PC-3 (cell line): ENCODE measurements around the gene ATXN7L2. TPM values are rescaled to one million over a fixed set of nuclear protein-coding genes. Genes with fewer than 3 reads are reported as not detected.

Source experiments
- ATAC-seq: fragments of 200-7000 bp; cut with Tn5 transposase; 2 replicates; pipeline ENCODE4 v1.9.1; 2020; ENCODE audit warnings: mild to moderate bottlenecking, moderate library complexity
- BruUV-seq: library from RNA; stranded (reverse); fragments of 400-500 nt; replicated peaks from 2 replicates; lab custom pipeline; 2021; lab: Mats Ljungman, UMichigan
- CTCF ChIA-PET: fragments of 300-600 bp; sonication (Branson Sonifier 250); formaldehyde crosslinking; loops from one replicate; lab custom pipeline; 2022; ENCODE audit warnings: antibody characterized with exemption; lab: Charles Lee
- POLR2A ChIA-PET: fragments of 300-600 bp; sonication (Branson Sonifier 250); formaldehyde crosslinking; loops from one replicate; lab custom pipeline; 2022; ENCODE audit warnings: antibody characterized with exemption; ENCODE audit not compliant: unreplicated experiment; lab: Charles Lee
- DNase-seq: peaks from one replicate; pipeline ENCODE4 v3.0.0-alpha.2; 2015
- H2AFZ ChIP-seq: fragments of 300-600 bp; sonication (generic); 2 replicates; pipeline ENCODE4 v1.6.0; 2016; ENCODE audit warnings: antibody characterized with exemption, low read length
- H3F3A ChIP-seq: fragments of 300-600 bp; sonication (generic); one replicate; pipeline ENCODE4 v1.6.0; 2017; ENCODE audit warnings: antibody characterized with exemption, low read length, control low read depth, mild to moderate bottlenecking; ENCODE audit not compliant: unreplicated experiment
- H3K27ac ChIP-seq: fragments of 300-600 bp; sonication (generic); 2 replicates; pipeline ENCODE4 v1.5.1; 2016; ENCODE audit warnings: mild to moderate bottlenecking, low read length
- H3K27me3 ChIP-seq: fragments of 300-600 bp; sonication (generic); 2 replicates; pipeline ENCODE4 v1.6.1; 2016; ENCODE audit warnings: low read length, mixed read lengths
- H3K36me3 ChIP-seq: fragments of 300-600 bp; sonication (generic); 2 replicates; pipeline ENCODE4 v1.6.1; 2016; ENCODE audit warnings: low read depth, mixed run types, low read length, mixed read lengths
- H3K4me1 ChIP-seq: fragments of 300-600 bp; sonication (generic); 2 replicates; pipeline ENCODE4 v1.5.1; 2016; ENCODE audit warnings: low read length; ENCODE audit not compliant: insufficient read depth
- H3K4me2 ChIP-seq: fragments of 300-600 bp; sonication (generic); 2 replicates; pipeline ENCODE4 v1.6.0; 2016; ENCODE audit warnings: low read length
- H3K4me3 ChIP-seq: fragments of 300-600 bp; sonication (generic); 2 replicates; pipeline ENCODE4 v1.5.1; 2016; ENCODE audit warnings: mild to moderate bottlenecking, low read length, mixed read lengths
- H3K79me2 ChIP-seq: fragments of 300-600 bp; sonication (generic); 2 replicates; pipeline ENCODE4 v1.6.1; 2017; ENCODE audit warnings: low read length, mixed read lengths
- H3K9ac ChIP-seq: fragments of 300-600 bp; sonication (generic); 2 replicates; pipeline ENCODE4 v1.6.0; 2016; ENCODE audit warnings: mild to moderate bottlenecking, low read length
- H3K9me2 ChIP-seq: fragments of 300-600 bp; sonication (generic); replicated peaks from 2 replicates; pipeline ENCODE4 v1.6.1; 2016; ENCODE audit warnings: mixed run types, low read length, mixed read lengths
- H3K9me3 ChIP-seq: fragments of 300-600 bp; sonication (generic); 2 replicates; pipeline ENCODE4 v1.6.1; 2016; ENCODE audit warnings: low read length, mixed read lengths
- H4K20me1 ChIP-seq: fragments of 300-600 bp; sonication (generic); 2 replicates; pipeline ENCODE4 v1.6.1; 2016; ENCODE audit warnings: low read length, mixed read lengths
- EZH2 ChIP-seq: fragments of 300-600 bp; sonication (generic); IDR thresholded peaks from one replicate; pipeline ENCODE4 v1.6.1; 2017; ENCODE audit warnings: antibody characterized with exemption, mild to moderate bottlenecking, low read length; ENCODE audit not compliant: unreplicated experiment
- EZH2phosphoT487 ChIP-seq: fragments of 300-600 bp; sonication (generic); IDR thresholded peaks from 2 replicates; pipeline ENCODE4 v1.6.1; 2018; ENCODE audit warnings: mild to moderate bottlenecking, antibody characterized with exemption, low read length, borderline replicate concordance
- intact Hi-C: fragments of 100-400 bp; cut with micrococcal nuclease; formaldehyde crosslinking; loops from 2 replicates; pipeline ENCODE4 v1.9.0; 2023
- total RNA-seq: library from RNA; depleted of rRNA; stranded (reverse); fragments of >200 nt; gene quantifications from 2 replicates; pipeline ENCODE4 v1.2.3, GENCODE V29; 2014
- TF ChIP-seq, protein P1 (sequence below): fragments of 300-600 bp; sonication (generic); conservative IDR thresholded peaks from 2 replicates; pipeline ENCODE4 v1.5.1; 2017; ENCODE audit warnings: antibody characterized with exemption, low read depth, mild to moderate bottlenecking, low read length

The ATXN7L2 gene
- total RNA-seq, 1 experiment from 2014 or later = 9.4 TPM

DNA sequence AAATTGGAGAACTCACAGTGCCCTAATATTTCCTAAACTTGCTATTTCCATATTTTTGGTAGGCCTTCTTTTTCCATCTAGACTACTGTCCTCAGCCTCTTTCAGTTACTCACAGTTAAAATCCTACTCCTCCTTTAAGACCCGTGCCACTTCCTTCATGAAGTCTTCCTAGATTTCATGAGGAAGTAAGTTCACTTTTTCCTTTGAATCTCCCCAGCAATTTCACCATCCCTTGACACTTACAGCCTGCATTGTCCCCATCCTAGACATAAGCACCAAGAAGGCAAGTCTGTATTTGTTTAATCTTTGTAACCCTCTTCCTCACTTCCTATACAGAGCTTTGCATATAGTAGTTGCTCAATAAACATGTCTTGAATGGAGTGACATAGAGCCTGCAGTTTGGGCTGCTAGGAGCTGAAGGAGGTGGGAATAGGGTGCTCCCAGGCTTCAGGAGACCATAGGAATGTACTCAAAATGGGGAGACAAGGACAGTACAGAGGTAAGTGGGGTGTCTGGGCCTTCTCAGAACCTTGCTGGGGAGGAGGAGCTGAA lies 50.7 kb downstream of the ATXN7L2 start:
- H3K4me3 ChIP-seq = no peak overlapping the region
- H3K27me3 ChIP-seq = no peaks in the 10 kb centered on the region
- DNase-seq = no peak
- ATAC-seq = no peak
- POLR2A ChIA-PET = no interaction called here
- no peak overlapping the region for H2AFZ ChIP-seq
- no peaks in the 10 kb centered on the region for H3K36me3 ChIP-seq
- no peaks in the 10 kb centered on the region for H3F3A ChIP-seq
- no peaks in the 10 kb centered on the region for H3K9me3 ChIP-seq
- CTCF ChIA-PET = interaction anchor here (1.1 kb wide), 1 partner anchor 44 kb away, joined by 3 read pairs; no protein-coding TSS in a partner anchor
- intact Hi-C loops = no loop called here
- H3K9ac ChIP-seq = no peak overlapping the region
- H3K4me2 ChIP-seq = no peak overlapping the region
- H4K20me1 ChIP-seq = no peaks in the 10 kb centered on the region
- H3K79me2 ChIP-seq = no peaks in the 10 kb centered on the region
- no peak overlapping the region for H3K27ac ChIP-seq
- no peaks in the 10 kb centered on the region for H3K4me1 ChIP-seq
- no peaks in the 10 kb centered on the region for H3K9me2 ChIP-seq
- TF ChIP-seq EZH2 = no peak
- no peak for TF ChIP-seq EZH2phosphoT487
- TF ChIP-seq, protein P1, sequence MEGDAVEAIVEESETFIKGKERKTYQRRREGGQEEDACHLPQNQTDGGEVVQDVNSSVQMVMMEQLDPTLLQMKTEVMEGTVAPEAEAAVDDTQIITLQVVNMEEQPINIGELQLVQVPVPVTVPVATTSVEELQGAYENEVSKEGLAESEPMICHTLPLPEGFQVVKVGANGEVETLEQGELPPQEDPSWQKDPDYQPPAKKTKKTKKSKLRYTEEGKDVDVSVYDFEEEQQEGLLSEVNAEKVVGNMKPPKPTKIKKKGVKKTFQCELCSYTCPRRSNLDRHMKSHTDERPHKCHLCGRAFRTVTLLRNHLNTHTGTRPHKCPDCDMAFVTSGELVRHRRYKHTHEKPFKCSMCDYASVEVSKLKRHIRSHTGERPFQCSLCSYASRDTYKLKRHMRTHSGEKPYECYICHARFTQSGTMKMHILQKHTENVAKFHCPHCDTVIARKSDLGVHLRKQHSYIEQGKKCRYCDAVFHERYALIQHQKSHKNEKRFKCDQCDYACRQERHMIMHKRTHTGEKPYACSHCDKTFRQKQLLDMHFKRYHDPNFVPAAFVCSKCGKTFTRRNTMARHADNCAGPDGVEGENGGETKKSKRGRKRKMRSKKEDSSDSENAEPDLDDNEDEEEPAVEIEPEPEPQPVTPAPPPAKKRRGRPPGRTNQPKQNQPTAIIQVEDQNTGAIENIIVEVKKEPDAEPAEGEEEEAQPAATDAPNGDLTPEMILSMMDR = no peak
- BruUV-seq = no TSS peak

DNA sequence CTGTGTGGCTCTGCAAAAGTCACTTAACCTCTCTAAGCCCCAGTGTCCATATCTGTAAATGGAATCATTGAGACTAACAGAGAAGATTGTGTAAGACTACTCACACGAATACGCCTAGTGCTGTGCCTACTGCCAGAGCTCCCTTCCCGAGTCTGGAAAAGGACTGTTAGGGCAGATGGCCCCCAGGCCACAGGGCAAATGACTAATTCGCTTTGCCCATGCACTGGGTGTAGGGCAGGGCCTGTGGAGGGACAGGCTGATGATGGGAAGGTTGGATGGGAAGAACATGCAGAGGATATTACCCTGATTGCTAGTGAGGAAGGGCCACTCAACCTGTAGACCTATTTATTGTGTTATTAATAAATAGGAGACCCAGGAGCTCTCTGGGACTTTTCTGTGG lies 51.8 kb downstream of the ATXN7L2 start:
- Histone ChIP-seq H3K9me2 (no peaks in the 10 kb centered on the region), H3K79me2 (no peaks in the 10 kb centered on the region), H3K27ac (no peak overlapping the region), H3K4me1 (no peaks in the 10 kb centered on the region), H3K9ac (no peak overlapping the region), H3F3A (no peaks in the 10 kb centered on the region), H3K9me3 (no peaks in the 10 kb centered on the region), H3K36me3 (no peaks in the 10 kb centered on the region), H4K20me1 (no peaks in the 10 kb centered on the region), H3K4me2 (no peak overlapping the region), H3K27me3 (no peaks in the 10 kb centered on the region), H2AFZ (no peak overlapping the region), H3K4me3 (no peak overlapping the region)
- BruUV-seq = no TSS peak
- intact Hi-C loops = no loop called here
- POLR2A ChIA-PET = no interaction called here
- DNase-seq (no peak), ATAC-seq (no peak)
- TF ChIP-seq EZH2 = no peak
- no peak for TF ChIP-seq EZH2phosphoT487
- TF ChIP-seq, protein P1 = no peak
- CTCF ChIA-PET = interaction anchor here (1.1 kb wide), 1 partner anchor 45 kb away, joined by 3 read pairs; no protein-coding TSS in a partner anchor

DNA sequence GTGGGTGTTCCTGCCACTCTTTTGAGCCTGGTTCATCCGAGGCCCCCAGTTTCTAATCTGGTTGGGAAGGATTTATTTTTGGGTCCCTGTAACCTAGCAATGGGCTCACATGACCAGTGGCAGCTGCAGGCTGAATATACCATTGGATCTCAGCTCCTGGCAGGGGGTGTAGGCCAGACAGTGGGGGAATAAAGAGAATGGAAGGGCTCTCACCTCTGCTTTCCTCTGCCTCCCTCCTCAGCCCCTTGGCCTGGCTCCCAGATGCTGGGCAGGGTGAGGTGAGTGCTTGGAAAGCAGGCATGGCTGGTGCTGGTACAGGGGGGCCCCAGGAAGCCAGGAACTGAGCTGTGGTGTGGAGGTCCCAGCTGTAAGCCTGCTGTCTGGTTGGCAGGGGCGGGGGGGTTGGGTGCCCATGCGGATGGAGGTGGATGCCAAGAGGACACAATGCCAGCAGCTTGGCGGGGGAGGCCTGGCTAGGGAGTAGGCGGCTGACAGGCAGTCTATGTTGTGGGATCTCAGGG lies 52.3 kb downstream of the ATXN7L2 start:
- Histone ChIP-seq H4K20me1 (no peaks in the 10 kb centered on the region), H3K27ac (no peak overlapping the region), H2AFZ (no peak overlapping the region), H3K27me3 (no peaks in the 10 kb centered on the region), H3K9me3 (no peaks in the 10 kb centered on the region), H3K4me3 (no peak overlapping the region), H3K36me3 (no peaks in the 10 kb centered on the region), H3K9ac (no peak overlapping the region), H3F3A (no peaks in the 10 kb centered on the region), H3K9me2 (no peaks in the 10 kb centered on the region), H3K4me2 (no peak overlapping the region), H3K4me1 (no peaks in the 10 kb centered on the region), H3K79me2 (no peaks in the 10 kb centered on the region)
- no peak for DNase-seq
- TF ChIP-seq, protein P1 = no peak
- TF ChIP-seq EZH2phosphoT487 (no peak), EZH2 (no peak)
- no peak for ATAC-seq
- CTCF ChIA-PET = interaction anchor here (0.7 kb wide), 1 partner anchor 46 kb away, joined by 3 read pairs; no protein-coding TSS in a partner anchor
- intact Hi-C loops = no loop called here
- POLR2A ChIA-PET = no interaction called here
- BruUV-seq = no TSS peak
